AG09319 (cell line): ENCODE data around the gene XRCC3.

ENCODE experiments used
- DNase-seq: peaks from one replicate; pipeline ENCODE4 v3.0.0-alpha.2; 2010; ENCODE audit warnings: low read depth; ENCODE audit errors: extremely low read depth
- TF ChIP-seq, protein P1 (sequence below): IDR thresholded peaks from 2 replicates; pipeline ENCODE4 v1.5.1; 2011; ENCODE audit warnings: low read depth, mild to moderate bottlenecking, inconsistent platforms, low read length, moderate library complexity

Gene XRCC3

DNA sequence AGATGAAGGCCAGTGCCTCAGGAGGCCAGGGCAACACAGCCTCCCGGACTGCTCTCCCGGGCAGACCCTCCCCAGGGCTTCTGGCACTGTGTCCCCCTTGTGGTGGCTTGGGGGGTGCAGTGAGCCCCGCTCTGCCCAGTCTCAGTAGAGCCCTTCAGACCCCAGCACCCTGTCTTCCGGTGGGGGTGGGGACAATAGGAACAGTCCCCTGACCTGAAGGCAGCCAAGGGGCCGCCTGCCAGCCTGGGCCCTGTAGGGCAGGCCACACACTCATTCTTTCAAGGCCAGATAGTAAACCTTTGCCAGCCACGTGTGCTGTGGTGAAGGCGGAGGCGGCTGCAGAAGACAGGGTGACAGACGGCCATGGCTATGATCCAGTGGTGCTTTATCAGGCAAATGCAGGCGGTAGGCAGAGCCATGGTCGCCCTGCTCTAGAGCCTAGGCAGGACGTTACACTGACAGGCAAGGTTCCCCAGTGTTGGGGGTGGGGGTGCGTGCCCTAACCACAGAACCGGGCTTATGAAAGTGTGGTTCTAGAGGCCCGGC, 15.3 kb upstream of the XRCC3 start:
- TF ChIP-seq, protein P1, sequence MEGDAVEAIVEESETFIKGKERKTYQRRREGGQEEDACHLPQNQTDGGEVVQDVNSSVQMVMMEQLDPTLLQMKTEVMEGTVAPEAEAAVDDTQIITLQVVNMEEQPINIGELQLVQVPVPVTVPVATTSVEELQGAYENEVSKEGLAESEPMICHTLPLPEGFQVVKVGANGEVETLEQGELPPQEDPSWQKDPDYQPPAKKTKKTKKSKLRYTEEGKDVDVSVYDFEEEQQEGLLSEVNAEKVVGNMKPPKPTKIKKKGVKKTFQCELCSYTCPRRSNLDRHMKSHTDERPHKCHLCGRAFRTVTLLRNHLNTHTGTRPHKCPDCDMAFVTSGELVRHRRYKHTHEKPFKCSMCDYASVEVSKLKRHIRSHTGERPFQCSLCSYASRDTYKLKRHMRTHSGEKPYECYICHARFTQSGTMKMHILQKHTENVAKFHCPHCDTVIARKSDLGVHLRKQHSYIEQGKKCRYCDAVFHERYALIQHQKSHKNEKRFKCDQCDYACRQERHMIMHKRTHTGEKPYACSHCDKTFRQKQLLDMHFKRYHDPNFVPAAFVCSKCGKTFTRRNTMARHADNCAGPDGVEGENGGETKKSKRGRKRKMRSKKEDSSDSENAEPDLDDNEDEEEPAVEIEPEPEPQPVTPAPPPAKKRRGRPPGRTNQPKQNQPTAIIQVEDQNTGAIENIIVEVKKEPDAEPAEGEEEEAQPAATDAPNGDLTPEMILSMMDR, result peak; percentile 1
- no peak for DNase-seq

DNA sequence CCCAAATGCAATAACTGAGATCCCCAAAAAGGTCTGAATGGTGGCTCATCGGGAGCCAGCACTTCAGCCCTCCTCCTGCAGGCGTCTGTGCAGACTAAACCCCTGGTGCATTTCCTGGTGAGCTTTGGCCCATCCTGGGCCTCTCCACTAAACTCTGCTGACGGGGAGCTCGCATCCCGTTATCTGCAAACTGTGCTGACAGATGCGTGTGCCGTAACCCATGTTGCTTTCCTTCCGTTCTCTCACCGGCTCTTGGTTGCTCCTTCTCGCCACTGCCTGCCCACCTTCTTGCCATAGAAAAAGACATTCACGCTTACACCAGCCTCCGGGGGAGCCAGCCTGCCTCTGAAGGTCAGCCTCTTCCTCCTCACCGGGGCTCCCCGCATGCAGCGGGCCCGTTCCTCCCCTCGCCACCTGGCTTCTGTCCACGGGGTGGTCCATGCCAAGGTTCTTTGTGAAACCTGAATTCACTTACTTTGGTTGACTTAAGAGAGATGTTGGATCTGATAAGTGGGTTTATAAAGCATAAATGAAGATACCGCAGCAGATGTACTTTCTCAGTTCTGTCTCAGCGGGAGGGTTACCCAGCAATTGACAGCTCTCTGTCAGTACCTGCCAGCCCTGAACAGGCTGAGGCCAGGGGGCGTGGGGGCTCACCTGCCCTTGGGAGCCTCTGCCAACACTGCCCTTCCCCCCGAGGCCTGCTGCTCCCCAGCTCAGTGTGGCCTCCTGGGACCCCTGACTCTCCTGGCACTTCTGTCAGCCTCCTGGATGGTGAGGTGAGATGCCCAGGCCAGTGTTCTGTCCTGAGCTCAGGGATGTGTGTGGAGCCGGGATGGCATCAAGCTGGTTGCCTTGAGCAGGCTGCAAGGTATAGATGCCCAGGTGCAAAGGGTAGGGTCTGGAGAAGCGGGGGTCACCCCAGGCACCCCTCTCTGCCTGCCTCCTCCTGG, 14.5 kb upstream of the XRCC3 start:
- no peak for DNase-seq

DNA sequence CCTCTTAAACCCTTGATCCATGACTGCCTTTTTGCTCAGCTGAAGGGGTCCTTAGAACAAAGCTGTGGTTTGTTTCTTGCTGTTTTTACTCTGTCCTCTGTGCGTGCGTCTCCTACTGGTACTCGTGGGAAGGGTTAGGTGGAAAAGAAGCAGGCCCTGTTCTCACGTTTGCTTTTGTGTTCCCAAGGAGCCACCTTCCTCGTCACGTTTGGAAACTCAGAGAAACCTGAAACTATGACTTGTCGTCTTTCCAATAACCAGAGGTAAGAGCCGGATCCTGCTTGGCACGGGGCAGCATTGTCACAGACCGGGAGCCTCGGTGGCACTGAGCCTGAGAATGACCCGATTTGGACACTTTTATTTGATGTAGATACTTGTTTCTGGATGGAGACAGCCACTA, 13.5 kb upstream of the XRCC3 start:
- DNase-seq, result no peak
- TF ChIP-seq, protein P1, result no peak

More for the DNA sequence above, 14.5 kb upstream of the XRCC3 start:
- TF ChIP-seq, protein P1, result no peak

DNA sequence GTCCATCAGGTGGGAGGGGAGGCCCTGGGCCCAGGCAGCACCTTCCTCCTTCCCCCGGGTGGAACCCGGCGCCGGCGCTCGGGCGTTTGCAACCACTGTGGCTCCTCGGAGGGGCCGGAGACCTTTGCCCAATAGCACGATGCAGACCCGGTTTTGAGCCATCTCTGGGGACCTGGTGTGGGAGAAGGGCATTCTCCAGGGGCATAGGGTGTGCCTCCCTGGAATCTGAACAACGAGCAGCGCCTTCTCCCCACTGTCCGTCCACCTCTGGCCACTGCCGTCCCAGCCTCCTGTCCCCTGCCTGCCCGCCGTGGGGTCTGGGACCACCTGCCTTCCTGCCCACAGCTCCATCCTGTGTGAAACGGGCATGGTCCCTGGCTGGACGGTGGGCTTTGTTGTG, 12.9 kb upstream of the XRCC3 start:
- DNase-seq, result no peak
- TF ChIP-seq, protein P1, result no peak

DNA sequence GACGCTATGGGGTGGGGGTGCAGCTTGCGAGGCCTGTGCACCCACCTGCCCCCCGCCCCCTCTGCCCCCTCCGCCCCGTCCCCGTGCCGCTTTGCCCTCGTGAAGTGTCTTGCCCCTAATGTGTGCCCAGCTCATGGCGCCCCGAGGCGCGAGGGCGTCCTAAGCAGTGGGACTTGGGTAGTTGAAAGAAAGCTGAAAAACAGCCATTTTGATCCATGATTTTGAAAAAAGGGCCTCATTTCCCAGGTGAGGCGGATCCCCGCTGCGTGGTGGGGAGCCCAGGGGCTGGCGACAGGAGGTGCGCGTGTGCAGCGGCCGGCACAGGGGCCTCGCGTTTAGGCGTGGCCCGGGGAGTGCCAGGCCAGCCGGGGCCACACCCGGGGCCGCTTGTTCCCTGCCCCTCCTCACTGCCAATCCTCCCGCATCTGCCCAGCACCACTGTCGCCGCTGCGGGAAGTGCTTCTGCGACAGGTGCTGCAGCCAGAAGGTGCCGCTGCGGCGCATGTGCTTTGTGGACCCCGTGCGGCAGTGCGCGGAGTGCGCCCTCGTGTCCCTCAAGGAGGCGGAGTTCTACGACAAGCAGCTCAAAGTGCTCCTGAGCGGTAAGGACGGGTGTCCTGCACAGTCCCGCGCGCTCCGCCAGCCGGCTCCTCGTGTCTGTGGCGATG, 12.2 kb upstream of the XRCC3 start:
- TF ChIP-seq, protein P1, result no peak
- no peak for DNase-seq

DNA sequence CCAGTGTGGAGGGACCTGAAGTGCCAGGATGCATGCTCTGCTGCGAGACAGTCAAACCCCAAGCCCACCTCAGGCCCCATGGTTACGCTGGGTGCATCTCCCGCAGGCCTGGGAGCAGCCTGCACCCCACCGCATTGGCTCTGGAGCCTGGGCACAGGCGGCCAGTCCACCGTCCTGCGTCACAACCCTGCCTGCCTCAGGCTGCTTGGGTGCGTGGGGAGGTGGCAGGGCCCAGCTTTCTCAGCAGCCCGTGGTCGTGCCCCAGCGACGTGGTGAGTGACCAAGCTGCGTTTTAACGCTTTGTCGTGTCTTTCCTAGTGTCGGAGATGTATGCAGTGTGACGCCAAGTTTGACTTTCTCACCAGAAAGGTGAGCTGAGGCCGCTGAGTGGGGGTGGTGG, 11.2 kb upstream of the XRCC3 start:
- TF ChIP-seq, protein P1, result no peak
- DNase-seq, result no peak

DNA sequence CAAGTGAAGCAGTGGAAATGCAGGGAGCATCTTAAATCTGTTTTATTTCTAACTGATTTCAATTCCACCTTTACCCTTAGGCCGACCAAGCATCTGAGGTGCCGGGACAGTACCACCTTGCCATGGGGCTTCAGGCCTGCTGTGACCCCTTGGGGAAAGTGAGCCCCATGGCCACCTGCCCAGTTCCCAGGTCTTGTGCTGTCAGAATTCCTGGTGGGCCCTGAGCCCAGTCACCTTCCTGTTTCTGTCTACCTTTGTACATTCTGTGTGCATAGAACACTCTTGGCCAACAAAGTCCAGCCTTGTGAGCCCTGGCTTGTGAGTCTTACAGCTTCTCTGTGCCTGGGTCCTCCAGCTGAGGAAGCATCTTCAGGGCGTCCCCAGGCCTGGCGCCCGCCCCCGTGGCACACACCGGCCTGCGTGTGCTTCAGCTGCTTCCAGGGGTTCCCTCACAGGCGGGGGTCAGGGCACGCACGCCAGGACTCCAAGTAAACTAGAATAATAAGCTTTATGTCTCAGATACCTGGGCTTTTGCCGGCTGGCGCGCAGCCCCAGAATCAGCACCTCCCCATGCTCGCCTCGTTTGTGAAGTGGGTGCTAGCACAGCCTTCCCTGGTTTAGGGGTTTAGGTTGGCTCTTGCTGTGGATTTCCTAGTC, 10.6 kb upstream of the XRCC3 start:
- no peak for DNase-seq
- TF ChIP-seq, protein P1, result no peak
